ENCODE results near the gene TCOF1. TPM values are rescaled to one million over a fixed set of nuclear protein-coding genes. Genes with fewer than 3 reads are reported as not detected.

The TCOF1 gene
- total RNA-seq, 1 donor from 2014 or later = 44.3 TPM

- no peak for TF ChIP-seq CTCF (conservative IDR thresholded peaks at IDR 0.05; ENCODE audit: low read depth, low read length)
- DNase-seq (ENCODE audit: low read depth) = no peak
- H3K4me3 ChIP-seq (ENCODE audit: low read depth, low read length) = no peak overlapping the region
Measured at GRCh38 chr5:150340614-150341255, 16.8 kb upstream of the TCOF1 start.

GRCh38 chr5:150341331-150341730, 16.2 kb upstream of the TCOF1 start:
- DNase-seq (ENCODE audit: low read depth) = no peak
- no peak for TF ChIP-seq CTCF (conservative IDR thresholded peaks at IDR 0.05; ENCODE audit: low read depth, low read length)
- no peak overlapping the region for H3K4me3 ChIP-seq (ENCODE audit: low read depth, low read length)

DNA sequence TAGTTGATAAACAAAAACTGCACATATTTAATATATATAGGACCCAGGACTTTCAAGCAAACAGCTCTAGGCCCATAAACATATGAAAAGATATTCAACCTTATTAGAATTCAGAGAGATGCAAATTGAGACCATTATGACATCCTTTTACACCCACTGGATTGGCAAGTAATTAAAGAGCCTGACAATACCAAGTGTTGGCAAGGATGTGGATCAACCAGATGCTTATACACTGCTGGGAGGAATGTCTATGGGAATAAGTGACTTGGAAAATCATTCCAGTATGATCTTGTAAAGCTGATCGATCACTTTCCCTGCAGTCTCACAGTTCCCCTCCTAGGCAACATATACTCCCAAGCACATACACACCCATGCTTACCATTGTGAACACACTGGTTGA, 15.5 kb upstream of the TCOF1 start:
- no peak for TF ChIP-seq CTCF (conservative IDR thresholded peaks at IDR 0.05; ENCODE audit: low read depth, low read length)
- no peak for DNase-seq (ENCODE audit: low read depth)
- no peak overlapping the region for H3K4me3 ChIP-seq (ENCODE audit: low read depth, low read length)

DNA sequence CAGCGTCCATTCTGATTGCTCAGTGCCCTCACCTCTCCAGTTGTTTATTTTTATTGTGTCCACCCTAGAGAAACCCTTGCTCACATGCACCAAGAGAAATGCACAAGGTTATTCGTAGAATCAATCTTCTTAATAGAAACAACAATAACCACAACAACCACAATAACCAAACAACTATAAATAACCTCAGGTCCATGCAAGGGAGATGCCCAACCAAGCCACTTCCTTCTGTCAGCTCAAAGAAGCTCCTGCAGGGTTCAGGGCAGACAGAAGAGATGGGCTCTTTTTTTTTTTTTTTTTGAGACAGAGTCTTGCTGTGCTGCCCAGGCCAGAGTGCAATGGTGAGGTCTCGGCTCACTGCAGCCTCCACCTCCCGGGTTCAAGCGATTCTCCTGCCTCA, 14.9 kb upstream of the TCOF1 start:
- H3K4me3 ChIP-seq (ENCODE audit: low read depth, low read length) = no peak overlapping the region
- no peak for DNase-seq (ENCODE audit: low read depth)
- TF ChIP-seq CTCF (conservative IDR thresholded peaks at IDR 0.05; ENCODE audit: low read depth, low read length) = no peak

- DNase-seq (ENCODE audit: low read depth) = no peak
- no peak overlapping the region for H3K4me3 ChIP-seq (ENCODE audit: low read depth, low read length)
- no peak for TF ChIP-seq CTCF (conservative IDR thresholded peaks at IDR 0.05; ENCODE audit: low read depth, low read length)
Measured at GRCh38 chr5:150343994-150344631, 13.4 kb upstream of the TCOF1 start.

- TF ChIP-seq CTCF (conservative IDR thresholded peaks at IDR 0.05; ENCODE audit: low read depth, low read length) = no peak
- no peak for DNase-seq (ENCODE audit: low read depth)
Measured at GRCh38 chr5:150345716-150346115, 11.8 kb upstream of the TCOF1 start.

GRCh38 chr5:150346592-150346991, 10.9 kb upstream of the TCOF1 start:
- no peak overlapping the region for H3K4me3 ChIP-seq (ENCODE audit: low read depth, low read length)
- DNase-seq (ENCODE audit: low read depth) = no peak
- no peak for TF ChIP-seq CTCF (conservative IDR thresholded peaks at IDR 0.05; ENCODE audit: low read depth, low read length)

More at GRCh38 chr5:150345716-150346115, 11.8 kb upstream of the TCOF1 start:
- H3K4me3 ChIP-seq (ENCODE audit: low read depth, low read length) = no peak overlapping the region
